PFSK-1 (cell line): Measurements from ENCODE around the gene SUN2.

ENCODE experiments used
- POLR2AphosphoS5 ChIP-seq: IDR thresholded peaks from 2 replicates; pipeline ENCODE4 v1.6.1; 2012; ENCODE audit warnings: low read depth, mild to moderate bottlenecking, control low read depth, low read length, moderate library complexity
- TF ChIP-seq, protein P1 (sequence below), 2 experiments: IDR thresholded peaks; 2 replicates each; pipeline versions ENCODE4 v1.6.1 to v1.8.0; 2011 to 2012; ENCODE audit warnings: low read depth in 2 of 2, low read length in 2 of 2, control low read depth in 1 of 2, inconsistent platforms in 1 of 2, mild to moderate bottlenecking in 1 of 2, moderate library complexity in 1 of 2; ENCODE audit not compliant: insufficient read depth in 1 of 2

DNA sequence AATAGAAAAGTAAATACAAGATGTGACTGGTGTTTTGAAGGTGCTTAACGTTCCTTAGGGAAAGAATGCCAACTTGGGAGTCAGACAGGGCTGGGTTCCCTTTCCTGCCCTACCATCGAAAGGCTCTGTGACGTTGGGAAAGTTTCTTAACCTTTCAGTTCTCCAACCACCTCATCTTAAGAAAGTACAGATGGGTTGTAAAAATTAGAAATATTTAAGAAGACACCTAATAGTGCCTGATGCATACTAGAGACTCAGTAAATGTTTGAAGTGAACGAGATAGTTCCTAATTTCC lies 49.0 kb downstream of the SUN2 start:
- TF ChIP-seq POLR2AphosphoS5, result no peak
- TF ChIP-seq, protein P1, sequence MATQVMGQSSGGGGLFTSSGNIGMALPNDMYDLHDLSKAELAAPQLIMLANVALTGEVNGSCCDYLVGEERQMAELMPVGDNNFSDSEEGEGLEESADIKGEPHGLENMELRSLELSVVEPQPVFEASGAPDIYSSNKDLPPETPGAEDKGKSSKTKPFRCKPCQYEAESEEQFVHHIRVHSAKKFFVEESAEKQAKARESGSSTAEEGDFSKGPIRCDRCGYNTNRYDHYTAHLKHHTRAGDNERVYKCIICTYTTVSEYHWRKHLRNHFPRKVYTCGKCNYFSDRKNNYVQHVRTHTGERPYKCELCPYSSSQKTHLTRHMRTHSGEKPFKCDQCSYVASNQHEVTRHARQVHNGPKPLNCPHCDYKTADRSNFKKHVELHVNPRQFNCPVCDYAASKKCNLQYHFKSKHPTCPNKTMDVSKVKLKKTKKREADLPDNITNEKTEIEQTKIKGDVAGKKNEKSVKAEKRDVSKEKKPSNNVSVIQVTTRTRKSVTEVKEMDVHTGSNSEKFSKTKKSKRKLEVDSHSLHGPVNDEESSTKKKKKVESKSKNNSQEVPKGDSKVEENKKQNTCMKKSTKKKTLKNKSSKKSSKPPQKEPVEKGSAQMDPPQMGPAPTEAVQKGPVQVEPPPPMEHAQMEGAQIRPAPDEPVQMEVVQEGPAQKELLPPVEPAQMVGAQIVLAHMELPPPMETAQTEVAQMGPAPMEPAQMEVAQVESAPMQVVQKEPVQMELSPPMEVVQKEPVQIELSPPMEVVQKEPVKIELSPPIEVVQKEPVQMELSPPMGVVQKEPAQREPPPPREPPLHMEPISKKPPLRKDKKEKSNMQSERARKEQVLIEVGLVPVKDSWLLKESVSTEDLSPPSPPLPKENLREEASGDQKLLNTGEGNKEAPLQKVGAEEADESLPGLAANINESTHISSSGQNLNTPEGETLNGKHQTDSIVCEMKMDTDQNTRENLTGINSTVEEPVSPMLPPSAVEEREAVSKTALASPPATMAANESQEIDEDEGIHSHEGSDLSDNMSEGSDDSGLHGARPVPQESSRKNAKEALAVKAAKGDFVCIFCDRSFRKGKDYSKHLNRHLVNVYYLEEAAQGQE (IDR thresholded peaks at IDR 0.05; ENCODE audit: insufficient read depth in 1 of 2, low read depth in 2 of 2, low read length in 2 of 2), result no peak
